C4-2B (cell line): ENCODE measurements around the gene XYLT1.

Source experiments
- ZFX ChIP-seq: fragments of 450-650 bp; IDR thresholded peaks from 2 replicates; pipeline ENCODE4 v1.6.1; 2017
- TF ChIP-seq, protein P1 (sequence below): fragments of 450-650 bp; conservative IDR thresholded peaks from 2 replicates; pipeline ENCODE4 v1.5.1; 2017; ENCODE audit warnings: mild to moderate bottlenecking

DNA sequence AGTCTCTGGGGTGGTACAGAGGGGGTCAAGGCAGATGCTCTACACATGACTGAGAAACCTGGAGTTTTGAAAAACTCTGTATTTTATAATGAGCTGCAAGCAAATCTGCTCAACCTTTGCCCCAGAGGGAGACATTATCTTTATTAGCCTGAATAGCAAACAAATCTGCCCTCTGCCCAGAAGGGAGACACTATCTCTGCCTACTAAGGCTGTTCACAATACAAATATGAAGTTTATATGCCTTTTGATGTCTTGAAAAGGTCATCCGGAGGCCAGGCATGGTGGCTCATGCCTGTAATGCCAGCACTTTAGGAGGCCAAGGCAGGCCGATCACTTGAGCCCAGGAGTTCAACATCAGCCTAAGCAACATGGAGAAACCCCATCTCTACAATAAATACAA is 11.0 kb upstream of the XYLT1 start:
- TF ChIP-seq, protein P1, sequence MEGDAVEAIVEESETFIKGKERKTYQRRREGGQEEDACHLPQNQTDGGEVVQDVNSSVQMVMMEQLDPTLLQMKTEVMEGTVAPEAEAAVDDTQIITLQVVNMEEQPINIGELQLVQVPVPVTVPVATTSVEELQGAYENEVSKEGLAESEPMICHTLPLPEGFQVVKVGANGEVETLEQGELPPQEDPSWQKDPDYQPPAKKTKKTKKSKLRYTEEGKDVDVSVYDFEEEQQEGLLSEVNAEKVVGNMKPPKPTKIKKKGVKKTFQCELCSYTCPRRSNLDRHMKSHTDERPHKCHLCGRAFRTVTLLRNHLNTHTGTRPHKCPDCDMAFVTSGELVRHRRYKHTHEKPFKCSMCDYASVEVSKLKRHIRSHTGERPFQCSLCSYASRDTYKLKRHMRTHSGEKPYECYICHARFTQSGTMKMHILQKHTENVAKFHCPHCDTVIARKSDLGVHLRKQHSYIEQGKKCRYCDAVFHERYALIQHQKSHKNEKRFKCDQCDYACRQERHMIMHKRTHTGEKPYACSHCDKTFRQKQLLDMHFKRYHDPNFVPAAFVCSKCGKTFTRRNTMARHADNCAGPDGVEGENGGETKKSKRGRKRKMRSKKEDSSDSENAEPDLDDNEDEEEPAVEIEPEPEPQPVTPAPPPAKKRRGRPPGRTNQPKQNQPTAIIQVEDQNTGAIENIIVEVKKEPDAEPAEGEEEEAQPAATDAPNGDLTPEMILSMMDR: no peak
- no peak for TF ChIP-seq ZFX
